Breast epithelium (tissue), 3 donors: Measurements from ENCODE around the gene C1orf56.

ENCODE experiments used
- CTCF ChIP-seq, 3 donors: fragments of 450-650 bp; IDR thresholded peaks; one replicate each; pipeline ENCODE4 v1.5.1; 2016 to 2017; ENCODE audit warnings: antibody characterized with exemption in 3 of 3, mild to moderate bottlenecking in 3 of 3, moderate library complexity in 3 of 3
- POLR2A ChIP-seq: fragments of 450-650 bp; IDR thresholded peaks from one replicate; pipeline ENCODE4 v1.6.1; 2016; ENCODE audit warnings: antibody characterized with exemption, mild to moderate bottlenecking, moderate library complexity

- TF ChIP-seq CTCF (IDR thresholded peaks at IDR 0.05), result no peak
- TF ChIP-seq POLR2A, result no peak
Measured at GRCh38 chr1:151037032-151037431, 10.5 kb upstream of the C1orf56 start.
